Uterus (tissue), 2 donors: Measurements from ENCODE around the gene SORL1.

Experiments
- CTCF ChIP-seq, 4 experiments: fragments of 200-600 bp in 2 of 4; fragments of 450-650 bp in 2 of 4; sonication (generic) in 2 of 4; IDR thresholded peaks; one replicate each; pipeline ENCODE4 v1.5.1; 2016 to 2019; ENCODE audit warnings: antibody characterized with exemption in 4 of 4, mild to moderate bottlenecking in 2 of 4, moderate library complexity in 1 of 4
- POLR2A ChIP-seq, 2 donors: fragments of 450-650 bp; IDR thresholded peaks; one replicate each; pipeline ENCODE4 v1.6.1; 2016; ENCODE audit warnings: antibody characterized with exemption in 2 of 2, mild to moderate bottlenecking in 1 of 2, moderate library complexity in 1 of 2

- no peak for TF ChIP-seq CTCF (IDR thresholded peaks at IDR 0.05)
- TF ChIP-seq POLR2A (IDR thresholded peaks at IDR 0.05) = no peak
These were observed 207.7 kb downstream of the SORL1 start for GRCh38 chr11:121659811-121660210.
